ENCODE results near the gene CSPG4. TPM values are rescaled to one million over a fixed set of nuclear protein-coding genes. Genes with fewer than 3 reads are reported as not detected.
"Not testable (repeated sequence)": the region's sequence is repeated elsewhere in the genome, so short reads cannot be mapped to it uniquely, and the experiment has no call there.

The CSPG4 gene
- total RNA-seq, 1 donor from 2014 or later, result 0.41 TPM

GRCh38 chr15:75759416-75760130 is 46.9 kb upstream of the CSPG4 start:
- no peak for DNase-seq (ENCODE audit: low spot score, unreplicated experiment)
- Mint-ChIP-seq H3K36me3 (ENCODE audit: insufficient read depth) (no peaks in the 10 kb centered on the region), H3K27ac (peak overlapping the region; percentile 65), H3K4me1 (ENCODE audit: low read depth) (peaks cover 15% of the 10 kb centered on the region), H3K9me3 (ENCODE audit: low read depth) (no peaks in the 10 kb centered on the region), H3K27me3 (no peaks in the 10 kb centered on the region), H3K4me3 (ENCODE audit: low read depth) (peak overlapping the region; percentile 40)
- TF ChIP-seq CTCF (IDR thresholded peaks at IDR 0.05; ENCODE audit: unreplicated experiment), result no peak

- TF ChIP-seq CTCF (IDR thresholded peaks at IDR 0.05; ENCODE audit: unreplicated experiment), result peak; percentile 45
- peak overlapping the region; percentile 97 for H3K27ac Mint-ChIP-seq
- H3K36me3 Mint-ChIP-seq (ENCODE audit: insufficient read depth), result no peaks in the 10 kb centered on the region
- peak; percentile 70 for DNase-seq (ENCODE audit: low spot score, unreplicated experiment)
- H3K9me3 Mint-ChIP-seq (ENCODE audit: low read depth), result no peaks in the 10 kb centered on the region
- peaks cover 10% of the 10 kb centered on the region for H3K4me1 Mint-ChIP-seq (ENCODE audit: low read depth)
- H3K4me3 Mint-ChIP-seq (ENCODE audit: low read depth), result peak overlapping the region; percentile 86
- H3K27me3 Mint-ChIP-seq, result no peaks in the 10 kb centered on the region
These were observed 45.6 kb upstream of the CSPG4 start for GRCh38 chr15:75758071-75758872.

- H3K36me3 Mint-ChIP-seq (ENCODE audit: insufficient read depth); H3K4me1 Mint-ChIP-seq (ENCODE audit: low read depth); H3K27me3 Mint-ChIP-seq; H3K27ac Mint-ChIP-seq; DNase-seq (ENCODE audit: low spot score, unreplicated experiment); H3K9me3 Mint-ChIP-seq (ENCODE audit: low read depth); H3K4me3 Mint-ChIP-seq (ENCODE audit: low read depth): not testable (repeated sequence)
These were observed 42.2 kb upstream of the CSPG4 start for GRCh38 chr15:75754871-75755270.

GRCh38 chr15:75753145-75753544 is 40.5 kb upstream of the CSPG4 start:
- TF ChIP-seq CTCF (IDR thresholded peaks at IDR 0.05; ENCODE audit: unreplicated experiment), result no peak
- Mint-ChIP-seq H3K27me3 (no peaks in the 10 kb centered on the region), H3K9me3 (ENCODE audit: low read depth) (no peaks in the 10 kb centered on the region), H3K36me3 (ENCODE audit: insufficient read depth) (no peaks in the 10 kb centered on the region), H3K27ac (no peak overlapping the region), H3K4me3 (ENCODE audit: low read depth) (no peak overlapping the region), H3K4me1 (ENCODE audit: low read depth) (peaks cover under 1% of the 10 kb centered on the region)
- DNase-seq (ENCODE audit: low spot score, unreplicated experiment), result no peak

- Mint-ChIP-seq H3K9me3 (ENCODE audit: low read depth) (no peaks in the 10 kb centered on the region), H3K27me3 (no peaks in the 10 kb centered on the region), H3K36me3 (ENCODE audit: insufficient read depth) (no peaks in the 10 kb centered on the region), H3K4me1 (ENCODE audit: low read depth) (no peaks in the 10 kb centered on the region), H3K27ac (no peak overlapping the region), H3K4me3 (ENCODE audit: low read depth) (no peak overlapping the region)
- TF ChIP-seq CTCF (IDR thresholded peaks at IDR 0.05; ENCODE audit: unreplicated experiment), result no peak
- no peak for DNase-seq (ENCODE audit: low spot score, unreplicated experiment)
These were observed 39.2 kb upstream of the CSPG4 start for GRCh38 chr15:75751891-75752290.
